GM18520 (cell line): ENCODE results near the gene C18orf63.

Experiments
- ATAC-seq: cut with Tn5 transposase; IDR thresholded peaks from one replicate; pipeline ENCODE4 v1.9.1; 2021; ENCODE audit not compliant: unreplicated experiment

Gene C18orf63

GRCh38 chr18:74373428-74373827 is 57.8 kb downstream of the C18orf63 start:
- no peak for ATAC-seq

GRCh38 chr18:74375999-74376398 is 60.4 kb downstream of the C18orf63 start:
- ATAC-seq, result no peak

- no peak for ATAC-seq
Observed at GRCh38 chr18:74376523-74376922, 60.9 kb downstream of the C18orf63 start.

- no peak for ATAC-seq
Observed at GRCh38 chr18:74377776-74378175, 62.1 kb downstream of the C18orf63 start.

- ATAC-seq, result no peak
Observed at GRCh38 chr18:74378179-74378682, 62.6 kb downstream of the C18orf63 start.

- ATAC-seq, result no peak
Observed at GRCh38 chr18:74380916-74381315, 65.3 kb downstream of the C18orf63 start.

- ATAC-seq, result no peak
Observed at GRCh38 chr18:74381621-74382295, 66.1 kb downstream of the C18orf63 start.

- ATAC-seq, result no peak
Observed at GRCh38 chr18:74382481-74383017, 66.9 kb downstream of the C18orf63 start.

- no peak for ATAC-seq
Observed at GRCh38 chr18:74387383-74387782, 71.7 kb downstream of the C18orf63 start.

- ATAC-seq, result no peak
Observed at GRCh38 chr18:74388227-74388626, 72.6 kb downstream of the C18orf63 start.

GRCh38 chr18:74389171-74389927 is 73.7 kb downstream of the C18orf63 start:
- ATAC-seq, result no peak

GRCh38 chr18:74389991-74390390 is 74.4 kb downstream of the C18orf63 start:
- no peak for ATAC-seq

- no peak for ATAC-seq
Observed at GRCh38 chr18:74390900-74391299, 75.3 kb downstream of the C18orf63 start.

- no peak for ATAC-seq
Observed at GRCh38 chr18:74392323-74392722, 76.7 kb downstream of the C18orf63 start.

GRCh38 chr18:74395006-74395405 is 79.4 kb downstream of the C18orf63 start:
- ATAC-seq, result no peak

- no peak for ATAC-seq
Observed at GRCh38 chr18:74395648-74396154, 80.1 kb downstream of the C18orf63 start.

GRCh38 chr18:74396171-74397169 is 80.8 kb downstream of the C18orf63 start:
- no peak for ATAC-seq

GRCh38 chr18:74397572-74397971 is 81.9 kb downstream of the C18orf63 start:
- no peak for ATAC-seq

GRCh38 chr18:74399091-74399887 is 83.7 kb downstream of the C18orf63 start:
- ATAC-seq, result no peak

- ATAC-seq, result no peak
Observed at GRCh38 chr18:74400813-74401212, 85.2 kb downstream of the C18orf63 start.
